Mesodermal cell (in vitro differentiated cells): Measurements from ENCODE around the gene STAC. TPM values are rescaled to one million over a fixed set of nuclear protein-coding genes. Genes with fewer than 3 reads are reported as not detected.

ENCODE experiments used
- H3K27ac ChIP-seq: 2 replicates; pipeline ENCODE4 v1.7.0; 2013; ENCODE audit warnings: mild to moderate bottlenecking, low read depth, low read length, moderate library complexity; ENCODE audit not compliant: severe bottlenecking
- H3K36me3 ChIP-seq: 2 replicates; pipeline ENCODE4 v1.7.1; 2013; ENCODE audit warnings: mild to moderate bottlenecking, low read length, moderate library complexity; ENCODE audit not compliant: control insufficient read depth, insufficient read depth
- H3K4me1 ChIP-seq: one replicate; pipeline ENCODE4 v1.7.1; 2013; ENCODE audit warnings: mild to moderate bottlenecking, low read length; ENCODE audit not compliant: insufficient read depth, control insufficient read depth, poor library complexity, severe bottlenecking
- H3K4me3 ChIP-seq: 2 replicates; pipeline ENCODE4 v1.7.0; 2013; ENCODE audit warnings: low read length, control low read depth, mild to moderate bottlenecking; ENCODE audit not compliant: insufficient read depth, poor library complexity, severe bottlenecking; ENCODE audit errors: extremely low read depth
- H3K9me3 ChIP-seq: 2 replicates; pipeline ENCODE4 v1.7.1; 2013; ENCODE audit warnings: mild to moderate bottlenecking, low read length, moderate library complexity; ENCODE audit not compliant: control insufficient read depth
- WGBS, 2 experiments: methylation state at CpG; one replicate each; pipeline ENCODE4 v1.1.5; 2013; ENCODE audit warnings: missing lambda C conversion rate in 2 of 2; ENCODE audit not compliant: insufficient coverage in 2 of 2; 5-methylcytosine and 5-hydroxymethylcytosine counted together
- polyA plus RNA-seq, 2 experiments: library from polyadenylated mRNA; stranded (reverse); fragments of 50-300 nt; gene quantifications; one replicate each; pipeline ENCODE4 v1.2.3, GENCODE V29; 2013

STAC gene, protein sequence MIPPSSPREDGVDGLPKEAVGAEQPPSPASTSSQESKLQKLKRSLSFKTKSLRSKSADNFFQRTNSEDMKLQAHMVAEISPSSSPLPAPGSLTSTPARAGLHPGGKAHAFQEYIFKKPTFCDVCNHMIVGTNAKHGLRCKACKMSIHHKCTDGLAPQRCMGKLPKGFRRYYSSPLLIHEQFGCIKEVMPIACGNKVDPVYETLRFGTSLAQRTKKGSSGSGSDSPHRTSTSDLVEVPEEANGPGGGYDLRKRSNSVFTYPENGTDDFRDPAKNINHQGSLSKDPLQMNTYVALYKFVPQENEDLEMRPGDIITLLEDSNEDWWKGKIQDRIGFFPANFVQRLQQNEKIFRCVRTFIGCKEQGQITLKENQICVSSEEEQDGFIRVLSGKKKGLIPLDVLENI
- 10.7 TPM for polyA plus RNA-seq (2013, experiment 1 of 2)
- 8.6 TPM for polyA plus RNA-seq (2013, experiment 2 of 2)

DNA sequence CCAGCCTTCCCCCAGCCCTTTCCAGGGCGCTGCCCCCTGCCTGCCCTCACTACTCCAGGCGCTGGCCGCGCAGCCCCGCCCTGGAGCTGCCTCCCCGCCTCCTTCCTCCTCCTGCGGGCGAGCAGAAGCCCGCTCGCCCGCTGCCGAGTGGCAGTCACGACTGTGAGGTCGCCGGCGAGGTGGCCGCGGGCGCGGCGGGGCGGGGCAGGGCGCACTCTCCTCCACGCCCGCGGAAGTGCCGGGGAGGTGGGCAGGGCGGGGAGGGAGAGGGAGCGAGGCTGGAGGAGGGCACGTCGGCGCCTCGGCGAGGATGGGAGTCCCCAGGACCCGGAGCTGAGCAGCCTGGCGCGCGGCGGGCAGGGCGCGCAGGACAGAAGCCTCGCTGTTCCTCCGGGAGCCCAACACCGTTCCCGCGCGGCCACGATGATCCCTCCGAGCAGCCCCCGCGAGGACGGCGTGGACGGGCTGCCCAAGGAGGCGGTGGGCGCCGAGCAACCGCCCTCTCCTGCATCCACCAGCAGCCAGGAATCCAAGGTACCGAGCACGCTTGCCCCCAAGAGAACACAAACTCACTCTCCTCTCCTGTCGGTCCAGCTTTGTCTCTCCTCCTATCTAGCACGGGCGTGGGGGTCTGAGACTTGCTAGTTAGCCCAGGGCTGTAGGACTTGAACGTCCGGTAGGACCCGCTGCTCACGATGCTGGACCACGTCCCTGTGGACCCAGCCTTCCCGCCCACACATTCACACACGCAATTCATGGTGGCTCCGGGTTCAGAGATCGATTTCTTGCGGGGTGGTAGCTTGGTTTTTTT, at the start of gene STAC:
Gene STAC (plus strand): TSS at position 284 of the 811 bp plus-strand sequence. CDS start 140 bp downstream, at position 424.
- Histone ChIP-seq H3K27ac (no peak within 1 kb of the TSS), H3K4me1 (no peaks in the 10 kb centered on the region), H3K36me3 (peaks cover 3% of the 10 kb centered on the region), H3K4me3 (peak within 1 kb of the TSS; percentile 61), H3K9me3 (no peaks in the 10 kb centered on the region)
- WGBS, 2 experiments, result 1 to 2% methylated on average over 27 to 38 of the region's 73 CpGs

DNA sequence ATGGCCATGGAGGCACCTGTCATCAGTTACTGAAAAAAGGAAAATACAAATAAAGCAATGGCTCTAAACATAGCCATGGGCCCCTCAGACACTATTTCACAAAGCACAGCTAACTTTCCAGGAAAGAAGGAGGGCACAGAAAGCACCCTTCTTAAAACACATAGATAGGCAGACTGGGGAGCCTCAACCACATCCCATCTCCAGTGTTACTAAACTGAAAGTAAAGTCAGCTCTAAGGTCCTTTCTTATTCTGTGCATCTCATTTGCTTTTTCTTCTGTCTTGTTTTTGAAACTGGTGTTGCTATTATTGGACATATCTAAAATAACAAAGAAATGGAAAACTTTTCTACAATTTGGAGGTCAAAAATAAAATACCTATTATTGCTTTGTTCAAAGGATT, 48.2 kb upstream of the STAC start:
- no peaks in the 10 kb centered on the region for H3K9me3 ChIP-seq
- no peaks in the 10 kb centered on the region for H3K36me3 ChIP-seq
- no peak overlapping the region for H3K4me3 ChIP-seq
- no peak overlapping the region for H3K27ac ChIP-seq
- H3K4me1 ChIP-seq, result no peaks in the 10 kb centered on the region

DNA sequence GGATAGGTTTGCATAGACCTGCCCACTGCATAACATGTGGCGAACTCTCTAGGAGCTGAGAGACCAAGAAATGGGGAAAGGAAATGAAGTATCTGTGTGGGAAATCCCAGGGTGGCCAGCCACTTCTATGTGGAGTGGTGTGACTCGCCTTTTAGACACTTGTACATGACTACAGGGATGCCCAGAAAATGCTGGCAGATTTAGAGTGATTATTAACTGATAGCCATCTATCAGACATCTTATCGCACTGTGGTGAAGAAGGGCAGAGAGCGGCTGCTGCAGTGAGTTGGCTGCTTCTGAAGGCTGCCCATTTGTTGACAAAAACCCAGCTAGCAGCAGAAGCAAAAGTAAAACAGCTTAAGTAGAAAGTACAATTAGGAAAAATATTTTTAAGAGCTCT, 18.1 kb upstream of the STAC start:
- peak overlapping the region; percentile 90 for H3K27ac ChIP-seq
- H3K4me3 ChIP-seq, result no peak overlapping the region
- WGBS, 2 experiments, result 90 to 91% methylated on average over 1 to 4 of the region's 4 CpGs

DNA sequence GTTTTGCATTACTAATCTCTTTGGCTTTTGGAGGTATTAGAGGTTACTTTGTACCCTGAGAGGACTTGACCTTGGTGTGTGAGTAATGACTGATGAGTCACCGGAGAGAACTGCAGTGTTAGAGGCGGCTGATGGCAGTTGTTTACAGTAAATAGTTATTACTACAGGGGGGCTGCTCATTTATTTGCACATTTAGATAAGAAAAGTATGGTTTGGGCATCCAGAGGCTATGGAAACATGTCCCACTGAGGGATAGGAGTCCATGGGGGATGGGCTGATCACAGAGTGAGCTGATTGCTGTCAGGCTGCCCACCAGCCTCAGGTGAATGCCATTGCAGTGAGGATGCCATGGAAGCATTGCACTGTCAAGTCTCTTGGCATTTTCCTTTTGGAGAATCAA, 17.3 kb upstream of the STAC start:
- Histone ChIP-seq H3K4me3 (no peak overlapping the region), H3K27ac (peak overlapping the region; percentile 90), H3K4me1 (peaks cover 25% of the 10 kb centered on the region), H3K9me3 (peaks cover 8% of the 10 kb centered on the region), H3K36me3 (no peaks in the 10 kb centered on the region)
- WGBS, 2 experiments, result 28 to 29% methylated on average over 1 to 2 of the region's 2 CpGs

More for the DNA sequence above, 18.1 kb upstream of the STAC start:
- H3K36me3 ChIP-seq, result no peaks in the 10 kb centered on the region
- H3K4me1 ChIP-seq, result peaks cover 25% of the 10 kb centered on the region
- H3K9me3 ChIP-seq, result peaks cover 8% of the 10 kb centered on the region

DNA sequence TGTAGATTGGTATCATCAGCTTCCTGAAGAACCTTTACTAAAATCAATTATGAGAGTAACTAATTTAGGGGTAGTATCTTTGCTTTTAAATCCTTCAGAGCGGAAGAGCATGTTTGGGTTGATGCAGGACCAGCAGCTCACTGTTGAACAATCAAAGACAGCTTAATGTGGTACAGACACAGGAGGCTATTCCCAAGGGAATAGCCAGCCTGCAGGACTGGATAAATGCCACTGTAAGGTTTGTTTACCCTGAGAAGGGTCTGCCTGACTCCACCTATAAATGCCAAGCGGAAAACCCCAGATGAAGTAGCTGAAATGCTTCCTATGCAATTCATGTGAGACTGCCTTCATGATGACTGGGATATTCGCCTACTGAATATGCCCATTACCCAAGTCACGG, 16.0 kb upstream of the STAC start:
- Histone ChIP-seq H3K4me3 (no peak overlapping the region), H3K27ac (no peak overlapping the region), H3K4me1 (peaks cover 25% of the 10 kb centered on the region), H3K9me3 (peaks cover 5% of the 10 kb centered on the region), H3K36me3 (no peaks in the 10 kb centered on the region)
- WGBS, 2 experiments, result 92 to 94% methylated on average over 3 of the region's 4 CpGs

DNA sequence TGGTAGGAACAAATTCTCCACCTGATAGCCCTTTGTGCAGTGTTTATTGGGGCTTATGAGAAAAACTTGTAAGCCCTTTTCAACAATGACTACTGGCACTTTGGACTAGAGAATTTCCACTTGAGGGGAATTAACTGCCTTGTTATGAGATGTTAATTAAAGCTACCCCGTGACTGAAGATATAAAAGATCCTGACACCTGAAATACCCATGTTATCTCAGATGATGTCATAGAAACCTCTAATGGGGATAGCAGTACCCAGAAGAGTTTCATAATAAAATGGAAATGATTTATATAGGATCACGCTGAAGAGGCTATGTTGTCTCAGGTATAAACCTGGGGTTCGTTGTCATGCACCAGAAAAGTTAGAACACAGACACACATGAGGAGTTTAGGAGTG, 14.5 kb upstream of the STAC start:
- 83 to 86% methylated on average over 1 to 2 of the region's 3 CpGs for WGBS, 2 experiments
- Histone ChIP-seq H3K27ac (no peak overlapping the region), H3K36me3 (no peaks in the 10 kb centered on the region), H3K4me3 (no peak overlapping the region), H3K4me1 (peaks cover 25% of the 10 kb centered on the region), H3K9me3 (no peaks in the 10 kb centered on the region)

DNA sequence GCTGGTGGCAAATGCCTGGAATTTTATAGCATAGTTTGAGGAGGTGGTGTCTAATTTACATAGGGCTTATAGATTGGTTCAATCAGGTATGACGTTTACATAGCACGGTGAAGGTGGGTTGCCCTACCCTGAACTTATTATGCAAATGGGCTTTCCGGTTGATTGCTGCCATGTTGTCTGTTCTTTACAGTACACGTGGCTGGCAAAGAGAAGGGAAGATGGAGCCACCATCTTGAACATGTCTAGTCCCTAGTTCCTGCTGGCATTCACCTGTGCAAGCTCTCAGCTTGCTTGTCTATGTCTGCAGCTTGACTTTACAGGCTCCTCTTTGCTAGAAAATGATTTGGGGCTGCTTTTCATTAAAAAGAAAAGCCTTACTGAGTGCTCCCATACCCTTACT, 14.0 kb upstream of the STAC start:
- H3K9me3 ChIP-seq, result no peaks in the 10 kb centered on the region
- no peak overlapping the region for H3K27ac ChIP-seq
- H3K36me3 ChIP-seq, result no peaks in the 10 kb centered on the region
- 94 to 95% methylated on average over 4 of the region's 4 CpGs for WGBS, 2 experiments
- H3K4me1 ChIP-seq, result peaks cover 25% of the 10 kb centered on the region
- no peak overlapping the region for H3K4me3 ChIP-seq

DNA sequence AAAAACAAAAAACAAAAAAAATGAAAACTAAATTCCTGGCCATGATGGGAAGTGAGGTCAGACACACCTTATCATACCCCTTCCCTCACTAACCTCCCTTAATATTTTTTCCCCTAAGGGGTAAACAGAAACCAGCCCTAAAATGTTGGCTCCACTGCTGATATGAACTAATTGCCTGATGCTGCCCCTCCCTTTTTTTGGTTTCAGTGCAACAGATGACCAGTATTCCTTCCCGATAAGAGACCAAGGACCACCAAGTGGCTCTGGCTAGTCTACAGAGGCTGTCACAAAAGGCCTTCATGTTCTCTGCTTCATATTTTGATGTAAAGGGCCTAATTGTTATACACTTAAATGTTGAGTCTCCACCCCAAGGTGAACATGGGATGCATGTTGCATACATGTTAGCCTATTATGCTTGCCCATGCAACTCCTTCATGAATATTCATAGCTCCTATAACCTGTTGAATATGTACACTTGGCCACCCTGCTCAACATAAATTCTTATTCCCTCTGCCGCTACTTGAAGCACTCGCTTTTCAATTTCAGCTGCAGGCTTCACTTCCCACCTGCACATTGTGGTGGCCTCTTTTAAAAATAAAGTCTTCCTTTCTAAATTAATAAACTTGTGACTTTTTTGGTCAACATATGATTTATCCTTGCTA, 12.3 kb upstream of the STAC start:
- Histone ChIP-seq H3K36me3 (no peaks in the 10 kb centered on the region), H3K9me3 (no peaks in the 10 kb centered on the region), H3K4me1 (peaks cover 9% of the 10 kb centered on the region), H3K4me3 (no peak overlapping the region), H3K27ac (no peak overlapping the region)
- 100% methylated on average over 1 to 3 of the region's 3 CpGs for WGBS, 2 experiments

DNA sequence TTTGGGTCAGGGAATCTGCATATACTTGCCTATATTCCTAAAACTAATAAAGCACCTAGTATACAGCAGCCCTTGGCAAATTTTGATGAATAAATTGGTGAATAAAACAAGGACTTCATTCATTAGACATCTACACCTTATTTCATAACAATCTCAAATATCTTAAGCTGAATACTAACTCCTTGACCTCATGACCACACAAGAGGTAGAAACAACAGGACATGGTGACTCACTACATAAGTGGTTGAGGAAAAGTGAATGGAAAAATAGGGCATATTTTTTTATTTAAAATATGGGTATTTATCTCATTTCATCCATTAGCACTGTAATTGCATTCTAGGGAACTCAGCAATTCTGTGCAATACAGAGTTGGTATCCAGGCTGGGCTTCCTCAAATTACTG, 7.8 kb upstream of the STAC start:
- peaks cover 5% of the 10 kb centered on the region for H3K4me1 ChIP-seq

DNA sequence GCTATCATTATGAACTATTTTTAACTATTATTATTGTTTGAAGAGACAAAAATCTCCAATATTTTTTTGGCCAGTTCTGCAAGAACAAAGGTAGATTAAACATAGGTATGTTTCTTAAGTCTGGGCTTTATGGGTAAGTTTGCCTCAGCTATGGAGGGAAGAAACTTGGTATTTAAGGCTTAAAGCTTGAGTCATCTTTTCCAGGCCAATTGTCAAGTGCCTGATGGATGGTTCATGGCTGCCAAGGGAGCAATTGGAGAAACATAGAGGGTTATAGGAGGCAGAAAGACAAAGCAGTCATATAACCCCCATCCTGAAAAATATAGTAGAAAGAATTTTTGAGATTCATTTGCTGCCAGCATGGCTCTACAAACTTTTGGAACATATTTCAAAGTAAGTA, 7.2 kb upstream of the STAC start:
- Histone ChIP-seq H3K4me1 (peaks cover 5% of the 10 kb centered on the region), H3K9me3 (no peaks in the 10 kb centered on the region), H3K36me3 (no peaks in the 10 kb centered on the region), H3K4me3 (no peak overlapping the region), H3K27ac (peak overlapping the region; percentile 76)

More for the DNA sequence above, 7.8 kb upstream of the STAC start:
- H3K9me3 ChIP-seq, result no peaks in the 10 kb centered on the region
- no peaks in the 10 kb centered on the region for H3K36me3 ChIP-seq
- peak overlapping the region; percentile 76 for H3K27ac ChIP-seq
- H3K4me3 ChIP-seq, result no peak overlapping the region
